Activated CD4-positive, CD25-positive, alpha-beta regulatory T cell treated with anti-CD3 and anti-CD28 coated beads, Interleukin-2, amount 50 U/mL, for 72 hours (primary cell): ENCODE data around the gene PCMT1.
A peak's percentile ranks its signal among the peaks of the same experiment; 100 is the strongest.
"Not testable (repeated sequence)": the region's sequence is repeated elsewhere in the genome, so short reads cannot be mapped to it uniquely, and the experiment has no call there.

Experiments used
- DNase-seq: peaks from one replicate; pipeline ENCODE4 v3.0.0; 2021

The PCMT1 gene

DNA sequence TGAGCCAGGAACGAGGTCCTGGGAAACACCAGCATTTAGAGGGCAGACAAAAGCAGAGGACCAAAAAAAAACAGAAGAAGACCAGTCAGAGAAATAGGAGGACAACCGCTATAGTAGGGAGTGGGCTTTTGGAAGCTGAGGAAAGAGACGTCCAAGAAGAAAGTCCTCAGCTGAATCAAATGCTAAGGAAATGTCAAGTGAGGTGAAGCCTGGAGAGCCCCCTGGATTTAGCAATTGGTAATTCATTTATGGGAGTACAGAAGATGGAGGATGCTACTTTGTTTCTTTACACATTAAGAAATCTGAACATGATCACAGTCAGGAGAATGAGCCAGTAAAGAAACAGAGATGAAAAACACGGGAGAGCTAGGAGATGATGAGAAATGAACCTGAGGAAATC lies 73.5 kb downstream of the PCMT1 start:
- DNase-seq = no peak

DNA sequence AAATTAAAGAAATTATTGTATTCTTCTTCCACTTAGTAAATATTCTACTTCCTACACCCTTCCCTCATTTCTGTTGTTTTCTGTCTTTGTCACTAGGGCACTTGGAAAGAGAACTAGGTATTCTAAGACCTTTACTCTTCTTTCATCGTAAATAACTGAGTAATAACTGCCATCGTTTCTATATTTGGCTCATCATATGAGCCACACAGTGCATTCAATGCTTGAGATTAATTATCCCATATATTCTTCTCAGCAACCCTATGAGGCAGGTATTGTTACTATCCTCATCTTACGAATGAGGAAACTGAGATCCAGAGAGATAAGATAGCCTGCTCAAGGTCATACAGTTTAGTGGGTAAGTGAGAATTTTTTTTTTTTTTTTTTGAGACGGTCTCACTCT lies 75.8 kb downstream of the PCMT1 start:
- no peak for DNase-seq

DNA sequence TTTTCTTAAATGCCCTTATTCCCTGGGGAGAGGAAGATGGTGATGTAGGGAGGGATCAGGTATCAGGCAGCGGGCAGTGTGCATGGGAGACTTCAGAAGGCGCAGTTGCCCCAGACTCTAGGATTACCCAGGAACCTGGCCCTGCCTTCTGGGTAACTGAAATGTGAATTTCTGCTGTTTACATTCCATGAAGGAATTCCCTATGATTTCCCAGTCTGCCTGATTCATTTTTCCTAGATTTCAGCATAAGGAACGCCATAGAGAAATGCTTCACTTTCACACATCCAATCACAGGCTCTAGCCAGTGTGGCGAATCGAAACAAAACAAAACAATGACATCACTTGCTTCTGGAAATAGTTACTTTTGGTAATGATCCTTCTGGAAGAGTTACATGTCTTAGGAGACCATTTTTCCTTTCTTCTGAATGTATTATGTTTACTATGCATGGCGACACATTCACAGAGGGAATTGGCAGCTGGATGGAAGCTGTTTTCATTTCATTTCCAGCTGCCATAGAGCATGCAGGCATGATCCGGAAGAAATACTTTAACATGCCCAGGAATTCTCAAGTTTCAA lies 81.3 kb downstream of the PCMT1 start:
- DNase-seq = no peak

DNA sequence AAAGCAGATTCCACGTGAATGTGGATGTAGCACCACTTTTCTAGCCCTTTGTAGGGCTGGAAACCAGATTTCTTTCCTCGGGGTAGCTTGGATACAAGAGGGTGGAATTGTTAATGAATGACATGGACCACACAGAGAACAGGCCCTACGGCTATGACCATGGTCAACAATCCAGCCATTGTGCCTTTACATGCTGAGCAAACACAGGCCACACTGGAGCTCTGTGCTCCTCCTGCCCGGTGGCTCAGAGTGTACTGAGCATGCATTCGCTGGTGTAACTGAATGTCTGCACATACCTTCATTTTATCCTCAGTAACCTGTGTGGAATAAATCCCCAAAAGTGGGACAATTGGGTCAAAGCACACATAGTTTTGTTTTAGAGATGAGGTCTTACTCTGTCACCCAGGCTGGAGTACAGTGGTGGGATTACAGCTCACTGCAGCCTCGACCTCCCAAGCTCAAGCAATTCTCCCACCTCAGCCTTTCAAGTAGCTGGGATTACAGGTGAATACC lies 81.8 kb downstream of the PCMT1 start:
- no peak for DNase-seq

DNA sequence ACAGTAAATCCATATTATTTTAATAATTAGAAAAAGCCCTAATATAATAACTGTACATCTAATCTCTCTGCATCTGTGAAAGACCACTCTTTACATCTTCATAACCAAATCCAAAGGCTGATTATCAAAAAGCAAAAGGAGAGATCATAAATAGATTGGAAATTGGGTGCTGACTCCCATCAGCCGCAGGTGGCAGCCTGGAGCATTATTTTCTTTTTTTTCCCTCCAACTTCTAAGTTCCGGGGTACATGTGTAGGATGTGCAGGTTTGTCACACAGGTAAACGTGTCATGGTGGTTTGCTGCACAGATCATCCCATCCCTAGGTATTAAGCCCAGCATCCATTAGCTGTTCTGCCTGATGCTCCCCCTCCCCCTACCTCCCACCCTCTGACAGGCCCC lies 84.1 kb downstream of the PCMT1 start:
- no peak for DNase-seq

DNA sequence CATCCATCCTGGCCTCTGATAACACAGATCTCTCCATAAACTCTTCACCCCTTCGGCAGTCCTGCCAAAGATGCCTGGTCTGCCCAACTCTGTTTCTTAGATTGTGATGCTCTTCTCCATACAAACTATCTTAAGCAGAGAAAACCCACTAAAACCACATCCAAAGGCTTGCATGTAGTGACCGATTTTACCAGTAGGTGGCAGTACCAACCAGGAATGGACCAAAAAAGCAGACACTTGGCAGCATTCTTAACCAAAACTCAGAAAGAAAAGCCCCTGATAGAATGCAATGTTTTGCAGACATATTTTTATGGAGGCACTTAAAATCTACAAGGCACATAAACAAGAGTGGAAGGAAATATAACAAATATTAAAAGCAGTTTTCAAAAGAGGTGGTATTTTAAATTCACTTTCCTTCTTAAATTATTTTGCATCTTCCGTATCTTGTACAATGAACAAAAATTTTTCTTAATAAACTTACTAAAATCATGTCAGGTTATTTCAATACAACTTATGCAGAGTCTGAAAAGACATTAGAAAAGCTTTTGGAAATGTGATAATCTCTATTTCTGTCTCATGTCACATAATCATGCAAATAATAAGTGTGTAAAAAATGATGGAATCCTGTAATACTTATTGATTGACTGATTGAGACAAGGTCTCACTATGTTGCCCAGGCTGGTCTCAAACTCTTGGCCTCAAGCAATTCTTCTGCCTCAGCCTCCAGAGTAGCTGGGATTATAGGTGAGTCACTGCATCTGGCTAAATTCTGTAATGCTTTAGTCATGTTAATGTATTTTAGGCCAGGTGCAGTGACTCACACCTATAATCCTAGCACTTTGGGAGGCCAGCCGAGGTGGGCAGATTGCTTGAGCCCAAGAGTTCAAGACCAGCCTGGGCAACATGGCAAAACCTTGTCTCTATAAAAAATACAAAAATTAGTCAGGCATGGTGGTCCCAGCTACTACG lies 85.3 kb downstream of the PCMT1 start:
- DNase-seq = peak; percentile 70

DNA sequence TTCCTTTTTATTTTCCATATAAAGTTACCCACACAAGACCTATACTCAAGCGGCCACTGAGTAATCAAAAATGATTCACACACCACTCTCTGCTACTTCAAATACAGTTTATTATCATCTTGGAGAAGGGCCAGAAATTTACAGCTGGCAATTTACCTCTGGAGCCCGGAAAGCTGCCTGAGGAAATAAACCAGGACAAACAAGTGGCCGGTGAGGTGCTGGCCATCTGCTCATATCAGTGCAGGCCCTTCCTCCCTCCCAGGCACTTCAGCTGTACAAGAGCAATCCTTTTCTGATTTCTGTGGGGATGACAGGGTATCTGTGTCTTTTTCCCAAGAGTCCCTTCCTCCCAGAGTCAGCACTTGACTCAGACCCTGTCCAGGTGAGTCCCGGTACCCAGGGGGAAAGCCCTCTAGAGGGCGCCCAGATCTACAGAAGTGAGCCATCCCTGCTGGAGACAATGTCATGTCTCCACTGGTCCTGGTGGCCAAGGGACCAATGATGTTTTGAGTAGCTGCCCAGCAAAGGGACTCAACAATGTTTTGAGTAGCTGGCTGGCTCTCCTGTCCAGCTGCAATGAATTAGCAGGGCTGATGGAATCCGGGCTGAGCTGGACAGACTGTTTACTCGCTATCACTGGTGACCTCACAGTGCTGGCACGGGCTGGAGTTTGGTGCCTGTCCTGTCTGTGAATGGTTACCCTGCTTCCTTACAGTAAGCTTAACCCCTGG lies 91.0 kb downstream of the PCMT1 start:
- DNase-seq = peak; percentile 36

DNA sequence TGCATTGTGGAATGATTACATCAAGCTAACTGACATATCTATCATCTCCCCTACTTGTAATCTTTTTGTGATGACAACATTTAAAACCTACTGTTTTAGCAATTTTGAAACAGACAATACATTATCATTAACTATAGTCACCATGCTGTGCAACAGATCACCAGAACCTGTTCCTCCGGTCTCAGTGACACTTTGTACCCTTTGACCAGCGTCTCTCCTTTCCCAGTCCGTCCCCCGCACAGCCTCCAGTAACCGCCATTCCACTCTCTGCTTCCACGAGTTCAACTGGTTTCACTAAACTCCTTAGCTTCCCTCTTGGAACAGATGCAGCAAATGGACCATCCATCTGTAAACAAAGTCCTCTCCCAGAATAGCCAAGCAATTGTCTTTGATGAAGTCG lies 92.8 kb downstream of the PCMT1 start:
- no peak for DNase-seq

DNA sequence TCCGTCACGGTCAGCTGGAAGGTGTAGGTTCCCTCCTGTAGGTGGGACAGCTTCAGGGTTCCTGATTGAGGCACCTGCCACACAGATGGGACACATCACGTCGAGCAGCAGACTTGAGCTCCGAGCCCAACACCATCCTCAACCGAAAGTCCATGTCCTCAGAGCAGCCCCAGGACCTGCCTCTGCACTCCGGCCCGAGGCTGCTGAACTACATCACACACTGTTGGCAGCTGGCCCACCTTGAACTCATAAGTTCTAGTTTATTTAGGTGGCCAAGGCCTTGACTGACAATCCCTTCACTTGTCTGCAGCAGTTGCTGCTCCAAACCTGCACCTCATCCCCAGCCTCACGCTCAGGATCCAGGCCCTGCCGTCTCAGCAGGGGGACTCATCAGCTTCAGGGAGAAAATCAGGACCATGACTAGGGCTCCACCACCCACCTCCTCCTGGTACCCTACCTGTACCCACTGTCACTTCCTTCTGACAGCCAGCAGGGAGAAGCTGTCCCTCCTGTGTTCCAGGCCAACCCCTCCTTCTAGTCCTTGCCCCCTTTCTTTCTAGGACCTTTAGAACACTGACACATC lies 93.6 kb downstream of the PCMT1 start:
- DNase-seq = no peak

DNA sequence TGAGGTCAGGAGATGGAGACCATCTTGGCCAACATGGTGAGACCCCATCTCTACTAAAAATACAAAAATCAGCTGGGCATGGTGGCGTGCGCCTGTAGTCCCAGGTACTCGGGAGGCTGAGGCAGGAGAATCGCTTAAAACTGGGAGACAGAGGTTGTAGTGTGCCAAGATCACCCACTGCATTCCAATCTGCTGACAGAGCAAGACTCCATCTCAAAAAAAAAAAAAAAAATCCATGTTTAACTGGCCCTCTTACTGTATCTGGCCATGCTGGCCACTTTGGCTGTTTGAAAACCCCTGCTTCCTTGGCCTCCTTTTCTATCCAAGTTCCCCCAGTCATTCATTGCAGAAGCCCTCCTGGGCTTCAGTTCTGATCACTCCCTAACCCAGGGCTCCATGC lies 94.5 kb downstream of the PCMT1 start:
- DNase-seq = not testable (repeated sequence)

DNA sequence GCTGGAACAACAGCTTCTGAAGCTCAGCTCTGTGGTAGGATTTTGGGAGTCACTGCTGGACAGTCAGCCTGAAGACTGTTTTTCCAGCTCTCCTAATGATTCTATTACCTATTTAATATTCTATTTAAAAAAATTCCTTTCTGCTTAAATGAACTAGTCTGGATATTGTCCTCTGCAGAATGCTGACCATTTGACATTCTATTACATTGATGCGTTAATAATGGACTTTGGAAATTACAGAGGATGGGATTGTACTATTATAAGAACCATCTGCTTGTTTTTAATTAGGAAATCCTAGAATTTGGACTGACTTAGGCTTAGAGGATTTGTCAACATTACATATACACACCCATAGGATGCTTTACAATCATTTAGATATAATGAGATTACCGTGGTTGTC lies 94.9 kb downstream of the PCMT1 start:
- DNase-seq = no peak

DNA sequence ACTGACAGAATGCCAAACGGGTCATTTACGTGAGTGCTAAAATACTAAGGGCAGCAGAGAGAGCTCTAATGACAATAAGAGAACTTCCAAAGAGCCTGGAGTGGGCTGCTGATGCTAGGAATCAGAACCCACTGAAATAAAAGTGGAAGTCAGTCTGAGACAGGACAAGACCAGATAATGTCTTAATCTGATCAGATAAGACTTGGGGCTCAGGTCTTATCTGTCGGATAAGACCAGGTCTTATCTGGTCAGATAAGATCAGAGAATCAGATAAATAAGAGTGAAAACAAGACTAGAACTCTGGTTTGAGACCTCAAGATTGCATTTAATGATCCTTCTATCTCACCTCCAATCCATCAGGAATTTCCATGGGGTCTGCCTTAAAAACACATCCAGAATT lies 96.0 kb downstream of the PCMT1 start:
- DNase-seq = no peak

DNA sequence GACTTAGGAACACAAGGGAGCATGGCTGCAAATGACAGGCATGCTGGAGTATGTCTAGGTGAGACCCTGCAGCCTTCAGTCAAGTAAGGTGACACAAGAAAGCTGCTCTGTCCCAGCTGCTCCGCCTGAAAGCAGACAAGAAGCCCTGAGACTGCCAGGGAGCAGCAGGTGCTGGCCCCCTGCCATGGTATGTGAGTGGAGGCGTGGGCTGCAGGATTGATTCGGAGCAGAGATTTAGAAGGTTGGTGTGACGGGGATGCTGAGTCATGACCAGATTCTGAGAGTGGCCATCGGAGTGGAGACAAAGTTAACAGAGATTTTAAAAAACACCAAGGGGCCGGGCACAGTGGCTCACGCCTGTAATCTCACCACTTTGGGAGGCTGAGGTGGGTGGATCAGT lies 96.8 kb downstream of the PCMT1 start:
- no peak for DNase-seq

DNA sequence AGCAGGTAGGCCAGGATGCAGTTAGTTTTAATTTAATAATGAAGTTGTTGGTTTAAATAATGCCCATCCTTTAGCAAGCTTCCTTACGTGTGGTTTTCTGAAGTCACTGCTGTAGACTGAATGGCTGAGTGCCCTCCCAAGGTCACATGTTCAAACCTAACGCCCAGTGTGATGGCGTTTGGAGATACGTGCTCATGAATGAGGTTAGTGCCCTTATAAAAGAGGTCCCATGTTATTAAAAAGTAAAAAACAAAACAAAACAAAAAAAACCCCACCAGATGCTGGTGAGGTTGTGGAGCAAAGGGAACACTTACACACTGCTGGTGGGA lies 98.4 kb downstream of the PCMT1 start:
- DNase-seq = no peak

DNA sequence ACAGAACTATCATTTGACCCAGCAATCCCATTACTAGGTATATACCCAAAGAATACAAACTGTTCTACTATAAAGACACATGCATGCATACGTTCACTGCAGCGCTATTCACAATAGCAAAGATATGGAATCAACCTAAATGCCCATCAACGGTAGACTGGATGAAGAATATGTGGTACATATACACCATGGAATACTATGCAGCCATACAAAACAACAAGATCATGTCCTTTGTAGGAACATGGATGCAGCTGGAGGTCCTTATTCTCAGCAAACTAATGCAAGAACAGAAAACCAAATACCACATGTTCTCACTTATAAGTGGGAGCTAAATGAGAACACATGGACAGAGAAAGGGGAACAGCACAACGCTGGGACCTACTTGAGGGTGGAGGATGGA lies 98.8 kb downstream of the PCMT1 start:
- DNase-seq = not testable (repeated sequence)

DNA sequence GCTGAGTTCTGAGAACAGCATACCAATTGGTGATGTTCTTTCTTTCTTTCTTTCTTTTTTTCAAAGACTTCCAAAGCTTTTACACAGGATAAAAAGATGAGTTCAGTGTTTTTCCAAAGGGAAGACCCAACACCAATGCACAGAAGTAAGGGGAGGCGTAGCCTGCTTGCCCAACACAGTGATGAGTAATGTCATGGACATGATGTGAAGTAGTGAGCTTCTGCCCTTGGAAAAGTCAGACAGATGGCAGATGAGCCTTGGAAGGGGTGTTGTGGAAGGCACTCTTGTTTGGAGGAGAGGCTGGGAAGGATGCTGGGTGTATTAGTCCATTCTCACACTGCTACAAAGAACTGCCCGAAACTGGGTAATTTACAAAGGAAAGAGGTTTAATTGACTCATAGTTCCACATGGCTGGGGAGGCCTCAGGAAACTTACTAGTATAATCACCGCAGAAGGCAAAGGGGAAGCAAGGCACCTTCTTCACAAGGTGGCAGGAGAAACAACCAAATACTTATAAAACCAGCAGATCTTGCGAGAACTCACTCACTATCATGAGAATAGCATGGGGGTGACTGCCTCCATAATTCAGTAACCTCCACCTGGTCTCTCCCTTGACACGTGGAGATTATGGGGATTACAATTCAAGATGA lies 102.0 kb downstream of the PCMT1 start:
- no peak for DNase-seq

DNA sequence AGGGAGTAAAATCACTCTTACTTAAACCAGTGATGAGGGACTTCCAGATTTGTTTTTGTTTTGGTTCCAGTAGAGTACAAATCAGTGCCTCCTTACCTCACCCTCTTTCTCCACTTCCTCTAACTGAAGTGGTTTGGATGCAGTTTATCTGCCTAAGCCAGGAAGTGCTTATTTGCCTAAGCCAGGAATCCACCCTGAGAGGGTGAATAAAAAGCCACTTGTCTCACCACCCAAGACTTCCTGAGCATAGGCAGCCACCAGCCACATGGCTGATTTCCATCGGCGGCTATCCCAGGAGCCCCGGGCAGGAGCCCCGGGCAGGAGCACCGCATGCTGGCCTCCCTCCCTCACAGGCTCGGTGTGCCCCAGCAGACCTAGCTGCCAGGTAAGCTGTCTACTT lies 102.6 kb downstream of the PCMT1 start:
- DNase-seq = no peak

DNA sequence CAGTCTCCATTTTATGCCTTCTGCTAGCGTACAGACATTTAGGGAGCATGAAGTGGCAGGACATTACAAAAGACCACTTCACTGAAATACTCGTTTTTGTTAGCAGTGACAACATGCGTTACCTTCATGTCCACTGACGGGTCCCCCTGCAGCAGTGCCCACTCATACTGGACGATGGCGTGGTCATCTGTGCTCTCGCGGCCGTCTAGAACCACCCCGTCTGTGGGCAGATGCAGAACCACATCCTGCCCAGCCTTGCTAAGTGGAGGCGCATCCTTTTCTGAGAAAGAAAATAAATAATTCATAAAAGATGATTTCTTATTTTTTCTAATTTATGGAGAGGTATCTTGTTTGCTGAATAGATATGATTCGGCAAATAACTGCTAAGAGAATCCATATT lies 103.3 kb downstream of the PCMT1 start:
- DNase-seq = no peak

DNA sequence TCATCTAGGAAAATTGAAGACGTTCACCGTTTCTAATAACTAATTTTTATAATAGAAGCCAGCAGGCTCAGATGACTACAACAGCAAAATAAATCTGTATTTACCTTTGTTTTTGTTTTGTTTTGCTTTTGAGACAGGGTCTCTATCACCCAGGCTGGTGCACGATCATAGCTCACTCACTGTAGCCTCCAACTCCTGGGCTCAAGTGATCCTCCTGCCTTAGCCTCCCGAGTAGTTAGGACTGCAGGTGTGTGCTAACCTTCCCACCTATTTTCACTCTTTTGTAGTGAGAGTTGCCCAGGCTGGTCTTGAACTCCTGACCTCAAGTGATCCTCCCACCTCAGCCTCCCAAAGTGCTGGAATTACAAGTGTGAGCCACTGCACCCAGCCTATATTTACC lies 104.5 kb downstream of the PCMT1 start:
- not testable (repeated sequence) for DNase-seq

DNA sequence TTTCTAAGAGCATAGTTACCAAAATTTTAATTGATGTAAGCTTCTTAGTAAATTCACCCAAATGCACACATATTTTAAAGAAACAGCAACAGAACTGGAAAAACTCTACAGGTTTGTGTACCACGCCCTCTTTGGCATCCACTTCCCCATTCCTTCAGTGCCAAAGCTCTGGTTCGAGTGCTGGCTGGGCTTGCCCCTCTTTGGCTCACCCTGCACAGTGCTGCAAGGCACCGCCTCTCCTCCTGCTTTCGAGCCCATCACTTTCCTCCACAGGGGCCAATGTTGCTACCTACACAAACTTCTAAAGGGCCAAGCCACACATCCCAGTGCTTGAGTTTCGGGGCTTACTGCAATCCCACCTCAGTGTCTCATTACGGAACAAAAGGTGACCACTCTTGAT lies 105.0 kb downstream of the PCMT1 start:
- no peak for DNase-seq

DNA sequence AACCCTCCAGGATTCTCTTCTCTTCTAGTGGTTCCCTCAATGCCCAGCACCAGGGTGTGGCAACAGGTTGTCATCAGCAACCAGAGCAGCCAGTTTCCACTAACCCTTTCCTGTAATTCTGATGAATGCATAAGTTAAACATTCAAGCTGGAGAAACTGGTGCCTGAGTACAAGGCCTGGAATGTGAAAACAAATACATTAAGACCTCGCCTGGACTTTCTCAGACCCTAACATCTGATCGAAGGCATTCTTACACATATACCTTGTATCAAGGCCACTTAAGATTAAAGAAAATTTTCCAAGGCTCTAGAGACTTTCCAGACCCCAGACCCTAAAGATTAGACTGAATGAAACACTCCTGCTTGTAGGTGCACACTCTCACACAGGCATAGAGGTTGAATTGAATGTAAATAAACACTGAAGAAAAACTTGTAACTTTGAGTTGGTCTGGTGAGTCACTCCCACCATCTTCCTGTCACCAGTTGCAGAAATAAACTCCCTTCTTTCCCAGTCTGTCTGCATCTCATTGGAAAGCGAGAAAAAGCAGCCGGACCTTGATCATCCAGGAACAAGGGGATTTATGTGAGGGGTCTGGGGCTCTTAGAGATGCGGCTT lies 105.6 kb downstream of the PCMT1 start:
- DNase-seq = no peak

DNA sequence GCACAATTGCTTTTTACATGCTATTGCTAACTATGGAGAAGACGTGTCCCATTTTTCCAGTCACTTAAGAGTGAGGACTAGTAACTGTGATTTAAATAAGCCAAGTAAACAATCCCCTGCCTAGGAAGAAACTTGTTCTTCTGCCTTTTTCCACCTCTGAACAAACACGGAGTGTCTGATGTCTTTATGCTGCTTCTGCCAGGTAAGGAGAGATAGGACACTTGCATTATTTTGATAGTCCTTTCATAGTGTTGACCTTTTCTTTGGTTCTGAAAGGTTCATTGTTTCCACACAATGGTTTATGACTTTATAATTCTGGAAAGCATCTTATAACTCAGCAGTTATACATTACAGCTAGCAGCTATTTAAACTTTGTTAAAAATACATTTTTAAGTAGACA lies 106.2 kb downstream of the PCMT1 start:
- DNase-seq = no peak
